Stimulated activated CD8-positive, alpha-beta memory T cell treated with anti-CD3 and anti-CD28 coated beads, Interleukin-12 subunit alpha, Interleukin-12 subunit beta, amount 100 ng/mL, for 1 hour (primary cell): ENCODE measurements around the gene UNC13A.

ENCODE experiments used
- DNase-seq: peaks from one replicate; pipeline ENCODE4 v3.0.0-alpha.2; 2020; ENCODE audit warnings: low read depth

Gene UNC13A

GRCh38 chr19:17669419-17669818 lies 18.7 kb downstream of the UNC13A start:
- DNase-seq: no peak

- no peak for DNase-seq
These were observed 23.1 kb downstream of the UNC13A start for GRCh38 chr19:17665058-17665457.

DNA sequence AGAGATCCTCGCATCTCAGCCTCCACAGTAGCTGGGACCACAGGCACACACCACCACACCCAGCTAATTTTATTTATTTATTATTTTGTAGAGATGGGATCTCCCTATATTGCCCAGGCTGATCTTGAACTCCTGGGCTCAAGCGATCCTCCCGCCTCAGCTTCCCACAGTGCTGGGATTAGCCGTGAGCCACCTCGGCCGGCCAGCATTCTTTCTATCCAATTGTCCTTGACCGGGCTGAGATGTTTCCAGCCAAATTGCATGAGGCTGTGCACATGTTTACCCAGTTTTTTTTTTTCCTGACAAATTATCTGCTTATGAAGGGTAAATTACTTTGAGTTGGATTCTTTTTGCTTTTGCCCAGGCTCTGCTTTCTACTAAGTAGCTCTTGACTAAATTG lies 28.2 kb downstream of the UNC13A start:
- no peak for DNase-seq

GRCh38 chr19:17658666-17659065 lies 29.5 kb downstream of the UNC13A start:
- no peak for DNase-seq

- DNase-seq: no peak
These were observed 29.9 kb downstream of the UNC13A start for GRCh38 chr19:17658240-17658639.

DNA sequence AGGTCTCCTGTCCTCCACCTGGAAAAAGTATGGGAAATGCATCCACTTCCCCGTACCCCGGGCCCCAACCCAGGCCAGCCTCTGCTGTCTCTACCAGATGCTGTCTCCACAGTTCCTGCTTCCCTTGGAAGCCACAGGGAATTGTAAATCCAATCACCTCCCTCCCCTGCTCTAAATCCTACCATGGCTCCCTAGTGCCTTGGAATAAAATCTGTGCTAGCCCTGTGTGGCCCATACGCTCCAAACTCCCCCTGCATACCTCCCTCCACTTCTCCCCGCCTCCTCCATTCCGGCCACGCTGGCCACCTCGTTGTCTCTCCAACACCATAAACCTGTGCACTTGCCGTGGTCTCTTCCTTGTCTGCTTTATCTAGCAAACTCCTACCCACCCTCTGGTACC lies 31.2 kb downstream of the UNC13A start:
- DNase-seq: no peak

DNA sequence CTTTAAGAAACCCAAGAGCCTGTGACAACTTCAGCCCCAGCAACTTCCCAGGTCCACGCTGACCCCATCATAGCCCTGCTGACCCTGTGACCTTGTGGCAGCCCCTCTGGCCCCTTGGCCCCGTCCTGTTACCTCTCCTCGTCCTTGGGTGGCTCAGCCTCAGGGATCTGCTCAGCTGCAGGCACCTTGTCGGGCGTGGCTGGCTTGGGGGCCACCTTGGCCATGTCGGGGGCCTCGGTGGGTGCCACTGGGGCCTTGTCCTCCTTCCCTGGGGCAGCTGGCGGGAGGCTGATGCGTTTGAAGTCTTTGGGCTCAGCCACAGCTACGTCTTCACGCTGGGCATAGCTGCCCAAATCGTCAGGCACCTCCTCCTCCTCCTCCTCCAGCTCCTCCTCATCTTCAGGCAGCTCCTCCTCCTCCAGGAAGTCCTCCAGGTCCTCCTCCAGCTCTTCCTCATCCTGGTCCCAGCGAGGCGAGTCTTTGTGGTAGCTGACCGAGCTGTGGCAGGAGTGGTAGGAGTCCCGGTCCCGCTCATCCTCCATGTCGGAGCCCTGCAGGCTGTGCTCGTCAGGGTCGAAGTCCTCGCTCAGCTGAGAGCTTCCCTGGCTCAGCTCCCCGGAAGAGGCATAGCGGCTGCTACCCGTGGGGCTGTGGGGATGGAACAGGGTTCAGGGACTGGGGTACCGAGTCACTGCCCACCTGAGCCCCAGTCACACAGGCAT lies 32.2 kb downstream of the UNC13A start:
- no peak for DNase-seq

- DNase-seq: no peak
These were observed 33.2 kb downstream of the UNC13A start for GRCh38 chr19:17654993-17655392.

- DNase-seq: no peak
These were observed 35.5 kb downstream of the UNC13A start for GRCh38 chr19:17652627-17653026.

GRCh38 chr19:17648786-17649185 lies 39.4 kb downstream of the UNC13A start:
- DNase-seq: no peak

GRCh38 chr19:17648097-17648660 lies 40.0 kb downstream of the UNC13A start:
- DNase-seq: no peak

DNA sequence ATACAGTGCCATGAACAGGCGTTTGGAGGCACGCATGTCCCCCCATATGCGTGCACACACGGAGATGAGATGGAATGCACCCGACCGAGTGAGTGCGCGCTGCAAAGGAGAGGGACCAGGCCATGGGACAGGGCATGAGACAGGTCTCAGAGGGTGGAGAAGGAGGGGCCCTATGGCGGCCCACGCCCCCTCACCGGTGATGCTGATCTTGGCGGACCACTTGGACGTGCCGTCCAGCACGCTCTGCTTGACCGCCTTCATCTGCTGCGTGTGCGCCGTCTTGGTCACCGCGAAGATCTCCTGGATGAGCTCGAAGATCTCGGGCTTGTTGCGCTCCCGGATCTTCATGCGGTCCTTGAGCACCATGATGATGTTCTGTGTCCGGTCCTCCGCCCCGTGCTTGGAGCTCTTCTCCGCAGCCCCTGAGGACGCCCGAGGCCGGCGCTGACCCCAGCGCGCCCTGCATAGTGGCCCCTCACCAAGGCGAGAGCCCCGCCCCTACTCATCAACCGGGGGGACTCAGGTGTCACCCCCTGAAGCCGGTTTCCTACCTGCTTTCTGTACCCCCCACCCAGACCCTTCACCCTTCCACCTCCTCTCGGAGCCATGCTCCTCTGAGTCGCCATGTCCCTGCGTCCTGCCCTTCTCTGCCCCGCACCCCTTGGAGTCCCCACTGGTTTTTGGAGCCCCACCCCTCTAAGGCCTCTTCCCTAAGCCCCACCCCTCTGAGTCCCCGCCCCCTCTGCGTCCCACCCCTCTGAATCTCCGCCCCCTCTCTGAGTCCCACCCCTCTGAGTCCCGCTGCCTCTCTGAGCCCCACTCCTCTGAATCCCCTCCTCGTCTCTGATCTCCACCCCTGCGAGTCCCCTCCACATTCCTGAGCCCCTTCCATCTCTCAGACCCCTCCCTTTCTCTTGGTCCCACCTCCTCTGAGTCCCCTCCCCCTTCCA lies 40.8 kb downstream of the UNC13A start:
- no peak for DNase-seq

- DNase-seq: no peak
These were observed 41.7 kb downstream of the UNC13A start for GRCh38 chr19:17646441-17646840.

- DNase-seq: no peak
These were observed 42.7 kb downstream of the UNC13A start for GRCh38 chr19:17645339-17645963.

- DNase-seq: no peak
These were observed 45.5 kb downstream of the UNC13A start for GRCh38 chr19:17642656-17643055.

DNA sequence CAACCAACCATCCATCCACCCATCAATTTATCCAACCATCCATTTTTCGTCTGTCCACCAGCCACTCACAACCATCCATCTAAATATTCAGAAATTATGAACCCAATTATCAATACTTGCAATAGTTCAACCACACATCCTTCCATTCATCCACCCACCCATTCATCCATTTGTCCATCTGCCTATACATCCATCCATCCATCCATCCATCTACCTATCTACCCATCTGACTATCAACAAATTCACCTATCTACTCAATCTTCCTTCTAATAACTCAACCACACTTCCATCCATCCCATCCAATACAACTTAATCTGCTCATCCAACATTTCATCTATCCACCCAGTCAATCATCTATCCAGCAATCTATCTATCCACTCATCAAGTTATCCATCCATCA lies 46.3 kb downstream of the UNC13A start:
- DNase-seq: no peak

- no peak for DNase-seq
These were observed 47.0 kb downstream of the UNC13A start for GRCh38 chr19:17641181-17641580.

GRCh38 chr19:17633700-17634099 lies 54.5 kb downstream of the UNC13A start:
- DNase-seq: no peak

- no peak for DNase-seq
These were observed 55.6 kb downstream of the UNC13A start for GRCh38 chr19:17632577-17632976.

DNA sequence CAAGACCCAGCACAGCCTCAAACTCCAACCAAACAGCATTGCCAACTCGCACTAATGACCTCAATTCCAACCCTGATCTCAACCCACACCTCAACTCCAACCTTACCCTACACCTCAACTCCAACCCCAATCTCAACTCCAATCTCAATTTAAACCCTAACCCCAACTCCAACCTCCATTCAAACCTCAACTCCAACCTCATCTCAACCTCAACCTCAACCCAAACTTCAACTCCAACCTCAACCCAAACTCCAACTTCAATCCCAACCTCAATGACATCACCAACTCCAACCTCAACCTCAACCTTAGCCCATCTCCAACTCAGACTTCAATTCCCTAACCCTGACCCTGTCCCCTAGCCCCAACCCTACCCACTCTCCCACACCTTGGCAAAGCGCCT lies 58.4 kb downstream of the UNC13A start:
- no peak for DNase-seq

DNA sequence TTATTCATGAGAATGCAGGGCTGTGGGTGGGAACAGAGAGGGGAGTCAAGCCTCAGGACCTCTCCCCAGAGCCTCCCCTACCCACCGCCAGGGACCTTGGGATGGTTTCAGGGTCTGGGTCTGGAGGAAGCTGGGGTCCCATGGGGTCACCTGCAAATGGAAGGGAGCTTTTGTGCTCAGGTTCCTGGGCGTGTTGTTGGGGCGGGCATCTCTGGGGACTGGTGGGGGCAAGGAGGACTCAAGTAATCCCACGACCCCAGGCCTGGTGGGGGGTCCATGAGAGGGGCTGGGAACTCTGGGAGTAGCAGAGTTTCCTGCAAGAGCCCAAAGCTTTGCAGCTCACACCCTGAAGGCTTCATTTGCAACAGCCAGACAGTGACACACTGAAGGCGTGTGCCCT lies 60.2 kb downstream of the UNC13A start:
- no peak for DNase-seq

DNA sequence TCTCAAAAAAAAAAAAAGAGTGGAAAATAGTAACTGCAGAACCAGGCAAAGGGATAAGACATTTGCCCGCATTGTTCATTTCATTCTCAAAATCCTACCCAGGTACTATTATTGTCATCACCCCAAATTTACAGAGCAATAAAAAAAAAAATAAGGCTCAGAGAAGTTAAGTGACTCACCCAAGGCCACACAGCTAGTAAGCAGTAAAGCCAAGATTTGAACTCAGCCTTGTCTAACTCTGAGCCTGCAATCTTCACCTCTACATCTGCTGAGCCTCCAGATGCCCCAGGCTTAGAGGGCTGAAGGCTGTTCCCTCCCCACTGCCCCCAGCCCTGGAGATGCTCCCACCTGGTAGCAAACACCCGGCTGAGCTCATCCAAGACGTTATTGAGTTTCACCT lies 61.0 kb downstream of the UNC13A start:
- DNase-seq: no peak
